NB4 (cell line): ENCODE results near the gene HUWE1.
"Not testable (repeated sequence)": the region's sequence is repeated elsewhere in the genome, so short reads cannot be mapped to it uniquely, and the experiment has no call there.

Experiments
- DNase-seq: peaks from one replicate; pipeline ENCODE4 v3.0.0; 2010; ENCODE audit warnings: low read depth
- H3K4me3 ChIP-seq: one replicate; pipeline ENCODE4 v1.5.1; 2011; ENCODE audit warnings: mild to moderate bottlenecking, low read depth, low read length, moderate library complexity
- CTCF ChIP-seq: IDR thresholded peaks from one replicate; pipeline ENCODE4 v1.5.1; 2012; ENCODE audit warnings: low read depth, low read length
- MAX ChIP-seq: IDR thresholded peaks from 2 replicates; pipeline ENCODE4 v1.6.1; 2011; ENCODE audit warnings: low read depth, low read length
- MYC ChIP-seq: IDR thresholded peaks from 2 replicates; pipeline ENCODE4 v1.6.1; 2011; ENCODE audit warnings: low read depth, low read length
- POLR2A ChIP-seq: IDR thresholded peaks from 2 replicates; pipeline ENCODE4 v1.6.1; 2011; ENCODE audit warnings: mild to moderate bottlenecking; ENCODE audit not compliant: insufficient read length; ENCODE audit errors: extremely low read depth

HUWE1 gene

DNA sequence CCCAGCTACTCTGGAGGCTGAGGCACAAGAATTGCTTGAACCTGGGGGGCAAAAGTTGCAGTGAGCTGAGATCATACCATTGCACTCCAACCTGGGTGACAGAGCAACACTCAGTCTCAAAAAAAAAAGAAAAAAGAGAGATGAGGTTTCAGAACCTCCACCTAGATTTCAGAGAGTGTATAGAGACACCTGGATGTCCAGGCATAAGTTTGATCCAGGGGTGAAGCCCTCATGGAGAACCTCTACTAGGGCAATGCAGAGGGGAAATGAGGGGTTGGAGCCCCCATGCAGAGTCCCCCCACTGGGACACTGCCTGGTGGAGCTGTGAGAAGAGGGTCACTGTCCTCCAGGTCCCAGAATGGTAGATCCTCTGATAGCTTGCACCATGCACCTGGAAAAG is 159.5 kb downstream of the HUWE1 start:
- DNase-seq: no peak
- TF ChIP-seq CTCF: no peak
- no peak overlapping the region for H3K4me3 ChIP-seq

- TF ChIP-seq MAX (no peak), CTCF (no peak), POLR2A (no peak), MYC (no peak)
- no peak overlapping the region for H3K4me3 ChIP-seq
- DNase-seq: peak; percentile 51
These were observed 175.2 kb downstream of the HUWE1 start for GRCh38 chrX:53511322-53511721.

- DNase-seq, H3K4me3 ChIP-seq: not testable (repeated sequence)
These were observed 182.5 kb downstream of the HUWE1 start for GRCh38 chrX:53504035-53504434.

DNA sequence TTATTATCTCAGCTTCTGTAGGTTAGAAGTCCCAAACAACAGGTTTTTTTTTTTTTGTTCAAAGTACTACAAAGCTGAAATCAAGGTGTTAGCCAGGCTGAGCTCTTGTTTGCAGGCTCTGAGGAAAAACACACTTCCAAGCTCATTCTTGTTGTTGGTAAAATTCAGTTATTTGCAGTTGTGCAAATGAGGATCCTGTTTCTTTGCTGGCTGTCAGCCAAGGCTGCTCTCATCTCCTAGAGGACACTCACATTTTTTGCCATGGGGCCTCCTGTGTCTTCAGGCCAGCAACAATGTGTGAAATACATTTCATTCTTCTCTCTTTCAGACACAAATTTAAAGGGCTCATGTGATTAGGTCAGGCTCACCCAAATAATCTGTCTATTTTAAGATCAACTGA is 192.1 kb downstream of the HUWE1 start:
- no peak overlapping the region for H3K4me3 ChIP-seq
- DNase-seq: peak; percentile 47
- TF ChIP-seq POLR2A (no peak), CTCF (no peak), MYC (no peak), MAX (no peak)

GRCh38 chrX:53486285-53486684 is 200.2 kb downstream of the HUWE1 start:
- DNase-seq: no peak
- no peak for TF ChIP-seq MYC
- TF ChIP-seq POLR2A: no peak
- TF ChIP-seq MAX: no peak
- no peak for TF ChIP-seq CTCF
- H3K4me3 ChIP-seq: no peak overlapping the region

GRCh38 chrX:53483838-53484405 is 202.6 kb downstream of the HUWE1 start:
- H3K4me3 ChIP-seq: no peak overlapping the region
- DNase-seq: no peak
- TF ChIP-seq POLR2A: no peak
- no peak for TF ChIP-seq MYC
- TF ChIP-seq MAX: no peak
- no peak for TF ChIP-seq CTCF
